MM.1S (cell line): ENCODE measurements around the gene CA9.

Source experiments
- DNase-seq: peaks from one replicate; pipeline ENCODE4 v3.0.0-alpha.2; 2015
- H2AFZ ChIP-seq: fragments of 300-600 bp; sonication (generic); 2 replicates; pipeline ENCODE4 v1.6.0; 2016; ENCODE audit warnings: antibody characterized with exemption, low read length
- H3F3A ChIP-seq: fragments of 300-600 bp; sonication (generic); 2 replicates; pipeline ENCODE4 v1.6.1; 2016; ENCODE audit warnings: mild to moderate bottlenecking, antibody characterized with exemption, low read length, moderate library complexity, mixed read lengths; ENCODE audit not compliant: insufficient read depth
- H3K27ac ChIP-seq: fragments of 300-600 bp; sonication (generic); 2 replicates; pipeline ENCODE4 v1.5.1; 2016; ENCODE audit warnings: mild to moderate bottlenecking, low read length
- H3K27me3 ChIP-seq: fragments of 300-600 bp; sonication (generic); replicated peaks from 2 replicates; pipeline ENCODE4 v1.6.0; 2016; ENCODE audit warnings: low read length; ENCODE audit not compliant: insufficient read depth
- H3K36me3 ChIP-seq: fragments of 300-600 bp; sonication (generic); replicated peaks from 2 replicates; pipeline ENCODE4 v1.6.1; 2016; ENCODE audit warnings: mild to moderate bottlenecking, low read length, mixed read lengths; ENCODE audit not compliant: insufficient read depth
- H3K4me1 ChIP-seq: fragments of 300-600 bp; sonication (generic); 2 replicates; pipeline ENCODE4 v1.6.1; 2016; ENCODE audit warnings: low read length, mixed read lengths
- H3K4me2 ChIP-seq: fragments of 300-600 bp; sonication (generic); 2 replicates; pipeline ENCODE4 v1.6.0; 2016; ENCODE audit warnings: low read depth, low read length
- H3K4me3 ChIP-seq: fragments of 300-600 bp; sonication (generic); 2 replicates; pipeline ENCODE4 v1.5.1; 2016; ENCODE audit warnings: low read length, mixed read lengths
- H3K79me2 ChIP-seq: fragments of 300-600 bp; sonication (generic); 2 replicates; pipeline ENCODE4 v1.6.1; 2016; ENCODE audit warnings: mixed run types, low read length, mixed read lengths
- H3K9ac ChIP-seq: fragments of 300-600 bp; sonication (generic); 2 replicates; pipeline ENCODE4 v1.6.1; 2016; ENCODE audit warnings: low read length, mixed read lengths
- H3K9me2 ChIP-seq: fragments of 300-600 bp; sonication (generic); replicated peaks from 2 replicates; pipeline ENCODE4 v1.6.1; 2016; ENCODE audit warnings: mild to moderate bottlenecking, low read length, mixed read lengths; ENCODE audit not compliant: insufficient read depth
- H3K9me3 ChIP-seq: fragments of 300-600 bp; sonication (generic); replicated peaks from 2 replicates; pipeline ENCODE4 v1.6.1; 2016; ENCODE audit warnings: mild to moderate bottlenecking, low read length, mixed read lengths; ENCODE audit not compliant: insufficient read depth
- H4K20me1 ChIP-seq: fragments of 300-600 bp; sonication (generic); 2 replicates; pipeline ENCODE4 v1.6.1; 2016; ENCODE audit warnings: mild to moderate bottlenecking, low read length, moderate library complexity, mixed read lengths; ENCODE audit not compliant: insufficient read depth
- CTCF ChIP-seq: fragments of 300-600 bp; sonication (generic); IDR thresholded peaks from 2 replicates; pipeline ENCODE4 v1.5.1; 2016; ENCODE audit warnings: antibody characterized with exemption, low read length, mixed read lengths
- EZH2 ChIP-seq: fragments of 300-600 bp; sonication (generic); optimal IDR thresholded peaks from 2 replicates; pipeline ENCODE3; 2017; ENCODE audit warnings: low read depth, mild to moderate bottlenecking, antibody characterized with exemption, low read length, mixed read lengths
- EZH2phosphoT487 ChIP-seq: fragments of 300-600 bp; sonication (generic); IDR thresholded peaks from 2 replicates; pipeline ENCODE4 v1.6.1; 2018; ENCODE audit warnings: antibody characterized with exemption, low read length

The CA9 gene

DNA sequence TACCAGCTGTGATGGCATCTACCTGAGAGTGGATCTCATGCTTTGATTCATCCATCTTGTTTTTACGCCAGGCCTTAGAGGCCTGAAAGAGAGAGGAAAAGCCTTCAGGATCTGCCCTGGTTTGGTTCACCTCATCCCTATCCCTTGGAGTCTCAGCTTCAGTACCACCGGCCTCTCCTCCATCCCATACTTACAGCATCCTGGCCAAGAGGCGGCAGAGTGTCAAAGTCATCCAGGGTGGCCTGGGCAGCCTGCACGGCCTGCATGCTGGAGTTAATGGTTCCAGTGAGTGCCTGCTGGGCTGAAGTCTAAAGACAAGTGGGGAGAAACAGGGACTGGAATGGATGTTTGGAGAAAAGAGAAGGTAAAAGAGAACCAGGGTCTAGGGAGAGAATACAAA is 45.8 kb downstream of the CA9 start:
- Histone ChIP-seq H3K4me3 (no peak overlapping the region), H3K79me2 (no peaks in the 10 kb centered on the region), H3K4me1 (no peaks in the 10 kb centered on the region), H3K27ac (no peak overlapping the region), H3K4me2 (no peak overlapping the region), H3F3A (no peaks in the 10 kb centered on the region), H3K9ac (no peak overlapping the region), H4K20me1 (no peaks in the 10 kb centered on the region), H2AFZ (no peak overlapping the region), H3K27me3 (no peaks in the 10 kb centered on the region), H3K9me2 (no peaks in the 10 kb centered on the region), H3K36me3 (peaks cover 2% of the 10 kb centered on the region), H3K9me3 (no peaks in the 10 kb centered on the region)
- no peak for TF ChIP-seq EZH2
- no peak for TF ChIP-seq CTCF
- TF ChIP-seq EZH2phosphoT487 = no peak
- no peak for DNase-seq

DNA sequence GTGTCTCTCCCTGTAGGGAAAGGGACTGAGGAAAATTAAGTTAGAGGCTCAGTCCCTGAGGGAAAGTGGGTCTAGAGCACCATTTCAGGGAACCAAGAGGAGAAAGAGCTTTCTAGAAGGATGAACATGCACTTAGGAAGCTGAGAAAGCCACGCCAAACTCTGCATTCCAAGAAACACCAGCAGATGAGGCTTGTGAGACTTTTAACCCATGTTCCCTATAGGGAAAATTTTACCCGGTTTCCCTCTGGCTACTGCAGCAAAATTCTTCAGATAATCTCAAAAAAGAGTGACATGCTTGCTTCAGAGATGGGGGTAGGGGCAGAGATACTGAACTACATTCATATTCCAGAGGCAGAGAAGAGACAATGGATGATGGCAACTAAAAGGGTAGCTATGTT is 49.7 kb downstream of the CA9 start:
- Histone ChIP-seq H3K9me2 (no peaks in the 10 kb centered on the region), H3K27ac (no peak overlapping the region), H3K9me3 (no peaks in the 10 kb centered on the region), H3K4me1 (peaks cover under 1% of the 10 kb centered on the region; the same call in 1 of the 2 replicates), H3K36me3 (no peaks in the 10 kb centered on the region; the same call in 1 of the 2 replicates), H3K27me3 (no peaks in the 10 kb centered on the region), H2AFZ (no peak overlapping the region), H3K4me3 (no peak overlapping the region), H3K9ac (no peak overlapping the region), H3K4me2 (no peak overlapping the region), H3K79me2 (peaks cover 23% of the 10 kb centered on the region), H3F3A (no peaks in the 10 kb centered on the region), H4K20me1 (no peaks in the 10 kb centered on the region)
- no peak for DNase-seq
- TF ChIP-seq EZH2phosphoT487 (no peak), EZH2 (no peak), CTCF (no peak)

DNA sequence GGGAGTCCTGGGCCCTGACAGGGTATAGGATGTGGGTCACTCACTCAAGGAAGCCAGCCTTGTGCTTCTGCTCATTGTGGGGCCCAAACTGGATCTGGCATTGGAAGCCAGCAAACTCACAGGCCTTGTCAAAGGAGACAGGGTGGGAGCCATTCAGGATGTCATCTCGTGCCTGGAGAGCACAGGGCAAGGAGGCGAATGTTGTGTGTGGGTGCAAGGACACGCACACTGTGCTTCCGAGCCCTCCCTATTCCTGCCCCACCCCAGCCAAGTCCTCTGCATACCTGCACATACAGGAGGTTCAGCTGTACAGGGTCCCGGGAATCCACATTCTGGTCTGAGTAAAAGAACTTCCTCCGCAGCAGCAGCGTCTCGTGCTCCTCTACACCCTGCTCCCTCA is 50.2 kb downstream of the CA9 start:
- Histone ChIP-seq H2AFZ (no peak overlapping the region), H3K9me2 (no peaks in the 10 kb centered on the region), H3K4me1 (peaks cover 5% of the 10 kb centered on the region), H3K27ac (no peak overlapping the region), H3K4me2 (no peak overlapping the region), H3F3A (no peaks in the 10 kb centered on the region), H3K9ac (no peak overlapping the region), H3K36me3 (no peaks in the 10 kb centered on the region; the same call in 1 of the 2 replicates), H3K27me3 (no peaks in the 10 kb centered on the region), H3K9me3 (no peaks in the 10 kb centered on the region), H3K4me3 (no peak overlapping the region), H3K79me2 (peaks cover 28% of the 10 kb centered on the region), H4K20me1 (no peaks in the 10 kb centered on the region)
- TF ChIP-seq EZH2phosphoT487 = no peak
- no peak for DNase-seq

- TF ChIP-seq EZH2 (no peak), EZH2phosphoT487 (no peak), CTCF (no peak)
- no peak for DNase-seq
- Histone ChIP-seq H3K79me2 (peaks cover 42% of the 10 kb centered on the region), H3K27ac (no peak overlapping the region), H3K9ac (no peak overlapping the region), H3K36me3 (no peaks in the 10 kb centered on the region; the same call in 1 of the 2 replicates), H2AFZ (no peak overlapping the region), H4K20me1 (no peaks in the 10 kb centered on the region), H3K27me3 (no peaks in the 10 kb centered on the region), H3K4me3 (no peak overlapping the region), H3K4me2 (no peak overlapping the region), H3F3A (no peaks in the 10 kb centered on the region), H3K9me2 (no peaks in the 10 kb centered on the region), H3K9me3 (no peaks in the 10 kb centered on the region), H3K4me1 (peaks cover 19% of the 10 kb centered on the region)
Observed at GRCh38 chr9:35725362-35725761, 51.6 kb downstream of the CA9 start.
